Spleen (tissue), 11 donors: ENCODE results near the gene EBF4. TPM values are rescaled to one million over a fixed set of nuclear protein-coding genes. Genes with fewer than 3 reads are reported as not detected.

Experiments used
- DNase-seq: peaks from one replicate; pipeline ENCODE4 v3.0.0-alpha.2; 2020
- H3K27ac ChIP-seq, 8 donors: fragments of 200-600 bp; sonication (generic) in 7 of 8; 1 replicate in 4 of 8; 2 replicates in 4 of 8; pipeline versions ENCODE4 v1.5.0 to v1.8.0; 2016 to 2021; ENCODE audit warnings: inconsistent platforms in 4 of 8, mild to moderate bottlenecking in 4 of 8, moderate library complexity in 1 of 8
- H3K27me3 ChIP-seq, 7 donors: fragments of 200-600 bp; sonication (generic) in 6 of 7; replicated peaks in 1 of 7; 1 replicate in 4 of 7; 2 replicates in 3 of 7; pipeline versions ENCODE4 v1.5.0 to v1.8.0; 2016 to 2021; ENCODE audit warnings: inconsistent platforms in 3 of 7, mild to moderate bottlenecking in 1 of 7
- H3K36me3 ChIP-seq, 6 donors: fragments of 200-600 bp; sonication (generic) in 5 of 6; 1 replicate in 4 of 6; 2 replicates in 2 of 6; pipeline versions ENCODE4 v1.5.0 to v1.8.0; 2016 to 2021; ENCODE audit warnings: inconsistent platforms in 2 of 6
- H3K4me1 ChIP-seq, 6 donors: fragments of 200-600 bp; sonication (generic) in 5 of 6; 1 replicate in 3 of 6; 2 replicates in 3 of 6; pipeline versions ENCODE4 v1.5.0 to v1.8.0; 2016 to 2021; ENCODE audit warnings: inconsistent platforms in 3 of 6
- H3K4me3 ChIP-seq, 8 donors: fragments of 200-600 bp; sonication (generic) in 7 of 8; 1 replicate in 4 of 8; 2 replicates in 4 of 8; pipeline versions ENCODE4 v1.5.0 to v1.8.0; 2016 to 2021; ENCODE audit warnings: inconsistent platforms in 4 of 8, mild to moderate bottlenecking in 4 of 8, moderate library complexity in 2 of 8
- H3K9me3 ChIP-seq, 8 donors: fragments of 200-600 bp; sonication (generic) in 7 of 8; 1 replicate in 4 of 8; 2 replicates in 4 of 8; pipeline versions ENCODE4 v1.5.0 to v1.8.0; 2016 to 2021; ENCODE audit warnings: inconsistent platforms in 4 of 8
- POLR2A ChIP-seq, 3 donors: fragments of 450-650 bp; IDR thresholded peaks; one replicate each; pipeline ENCODE4 v1.5.1; 2017; ENCODE audit warnings: antibody characterized with exemption in 3 of 3, mild to moderate bottlenecking in 1 of 3
- POLR2AphosphoS5 ChIP-seq, 3 donors: sonication (generic); formaldehyde crosslinking; IDR thresholded peaks; one replicate each; pipeline ENCODE4 v1.5.1; 2017; ENCODE audit warnings: antibody characterized with exemption in 3 of 3
- WGBS, 5 donors: extraction: QIAGEN DNeasy Blood & Tissue Kit in 3 of 5; methylation state at CpG; one replicate each; pipeline versions ENCODE4 v1.1.5 to v1.1.7; 2013 to 2018; 5-methylcytosine and 5-hydroxymethylcytosine counted together
- intact Hi-C: fragments of 100-400 bp; cut with DNase I; formaldehyde crosslinking; loops from one replicate; pipeline ENCODE4 v1.15.0; 2023; ENCODE audit warnings: low total_unique reads
- polyA plus RNA-seq, 3 donors: library from polyadenylated mRNA; stranded (reverse); fragments of 200-250 nt; gene quantifications; one replicate each; pipeline ENCODE4 v1.2.1, GENCODE V29; 2013
- total RNA-seq, 7 donors: library from RNA; depleted of rRNA in 3 of 7; stranded (reverse); fragments of >200 nt in 3 of 7; fragmentation: NEBNext Ultra II Directional in 4 of 7; extraction: Animal tissue kit (Norgen Biotek cat#: 25700) in 4 of 7; gene quantifications; one replicate each; pipeline versions ENCODE4 v1.1.0 to v1.2.1, GENCODE V29; 2016 to 2021
- TF ChIP-seq, protein P1 (sequence below), 11 experiments: fragments of 200-600 bp in 7 of 11; fragments of 450-650 bp in 4 of 11; sonication (generic) in 4 of 11; IDR thresholded peaks in 8 of 11; conservative IDR thresholded peaks in 3 of 11; 1 replicate in 7 of 11; 2 replicates in 4 of 11; pipeline versions ENCODE4 v1.4.0 to v1.8.0; 2016 to 2021; ENCODE audit warnings: antibody characterized with exemption in 11 of 11, inconsistent platforms in 4 of 11, mild to moderate bottlenecking in 1 of 11
- donor health status: healthy with polysubstance abuse.
- donor health status: DM: no; HTN: no; CAD: no; lungs with moderate emphysema.
- donor health status: DM: no; HTN: no; CAD: no.
- donor health status: Bipolar disorder and iron deficiency.
- donor health status: healthy.
- donor health status: DM: no; HTN: no; CAD: no.
- donor health status: DM: yes; HTN: yes; CAD: no.

EBF4 gene
- total and polyA plus RNA-seq, 10 donors = 2.5 to 19.2 (median 6.4) TPM

DNA sequence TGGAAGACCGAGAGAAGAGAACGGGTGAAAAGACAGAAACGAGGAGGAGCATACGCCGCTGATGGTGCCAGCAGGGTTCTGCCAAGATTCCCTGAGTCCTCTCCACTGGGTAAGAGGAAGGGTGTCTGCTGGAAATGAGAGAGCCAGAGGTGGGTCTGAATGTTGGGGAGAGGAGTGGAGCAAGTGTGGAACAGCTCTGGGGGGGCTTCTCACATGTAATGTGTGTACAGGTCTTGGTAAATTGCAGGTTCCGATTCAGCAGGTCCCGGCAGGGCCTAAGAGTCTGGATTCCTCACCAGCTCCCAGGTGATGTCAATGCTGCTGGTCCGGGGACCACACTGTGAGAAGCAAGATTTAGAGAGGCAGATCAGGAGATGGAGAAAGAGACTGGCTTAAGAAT, 1.5 kb upstream of the EBF4 start:
- H3K36me3 ChIP-seq = no peaks in the 10 kb centered on the region
- H3K4me1 ChIP-seq = peaks cover 11 to 37% (median 27%) of the 10 kb centered on the region in 6 donors
- H3K27me3 ChIP-seq = peaks cover 0 to 87% (median 33%) of the 10 kb centered on the region in 7 donors
- TF ChIP-seq POLR2A (IDR thresholded peaks at IDR 0.05) (no peak), POLR2AphosphoS5 (IDR thresholded peaks at IDR 0.05) (no peak)
- TF ChIP-seq, protein P1, sequence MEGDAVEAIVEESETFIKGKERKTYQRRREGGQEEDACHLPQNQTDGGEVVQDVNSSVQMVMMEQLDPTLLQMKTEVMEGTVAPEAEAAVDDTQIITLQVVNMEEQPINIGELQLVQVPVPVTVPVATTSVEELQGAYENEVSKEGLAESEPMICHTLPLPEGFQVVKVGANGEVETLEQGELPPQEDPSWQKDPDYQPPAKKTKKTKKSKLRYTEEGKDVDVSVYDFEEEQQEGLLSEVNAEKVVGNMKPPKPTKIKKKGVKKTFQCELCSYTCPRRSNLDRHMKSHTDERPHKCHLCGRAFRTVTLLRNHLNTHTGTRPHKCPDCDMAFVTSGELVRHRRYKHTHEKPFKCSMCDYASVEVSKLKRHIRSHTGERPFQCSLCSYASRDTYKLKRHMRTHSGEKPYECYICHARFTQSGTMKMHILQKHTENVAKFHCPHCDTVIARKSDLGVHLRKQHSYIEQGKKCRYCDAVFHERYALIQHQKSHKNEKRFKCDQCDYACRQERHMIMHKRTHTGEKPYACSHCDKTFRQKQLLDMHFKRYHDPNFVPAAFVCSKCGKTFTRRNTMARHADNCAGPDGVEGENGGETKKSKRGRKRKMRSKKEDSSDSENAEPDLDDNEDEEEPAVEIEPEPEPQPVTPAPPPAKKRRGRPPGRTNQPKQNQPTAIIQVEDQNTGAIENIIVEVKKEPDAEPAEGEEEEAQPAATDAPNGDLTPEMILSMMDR (IDR thresholded peaks at IDR 0.05 in 8 of 11, conservative IDR thresholded peaks at IDR 0.05 in 3 of 11) = no peak
- H3K27ac ChIP-seq = no peak overlapping the region
- H3K4me3 ChIP-seq = no peak overlapping the region
- DNase-seq = no peak
- intact Hi-C loops = no loop called here
- no peaks in the 10 kb centered on the region for H3K9me3 ChIP-seq
- WGBS, 5 donors = 80 to 88% (median 84%) methylated on average over 8 of the region's 8 CpGs

- intact Hi-C loops = no loop called here
- Histone ChIP-seq H3K4me3 (peak overlapping the region in 5 of 8 donors; percentile 29 to 76 (median 51)), H3K36me3 (no peaks in the 10 kb centered on the region), H3K9me3 (no peaks in the 10 kb centered on the region), H3K27ac (peak overlapping the region in 5 of 8 donors; percentile 70 to 80 (median 72)), H3K27me3 (peaks cover 0 to 87% (median 35%) of the 10 kb centered on the region in 7 donors), H3K4me1 (peaks cover 11 to 37% (median 27%) of the 10 kb centered on the region in 6 donors)
- no peak for DNase-seq
- TF ChIP-seq, protein P1 (IDR thresholded peaks at IDR 0.05 in 8 of 11, conservative IDR thresholded peaks at IDR 0.05 in 3 of 11) = no peak
- TF ChIP-seq POLR2AphosphoS5 (IDR thresholded peaks at IDR 0.05) = no peak
- TF ChIP-seq POLR2A (IDR thresholded peaks at IDR 0.05) = no peak
- WGBS, 5 donors = 77 to 87% (median 81%) methylated on average over 10 of the region's 10 CpGs
Measured at GRCh38 chr20:2691663-2692035, 931 bp upstream of the EBF4 start.

- peaks cover 0 to 86% (median 35%) of the 10 kb centered on the region in 7 donors for H3K27me3 ChIP-seq
- H3K4me3 ChIP-seq = peak overlapping the region in 5 of 8 donors; percentile 12 to 76 (median 51)
- H3K27ac ChIP-seq = peak overlapping the region in 1 of 8 donors; percentile 80
- no peaks in the 10 kb centered on the region for H3K9me3 ChIP-seq
- intact Hi-C loops = no loop called here
- WGBS, 5 donors = 0 to 1% (median 1%) methylated on average over 4 to 64 of the region's 64 CpGs; no CpG with 5 or more reads in 1 of the 5 donors
- H3K4me1 ChIP-seq = peaks cover 9 to 33% (median 23%) of the 10 kb centered on the region in 6 donors
- no peaks in the 10 kb centered on the region for H3K36me3 ChIP-seq
- peak; percentile 72 for DNase-seq
- TF ChIP-seq POLR2AphosphoS5 (IDR thresholded peaks at IDR 0.05) (no peak), POLR2A (IDR thresholded peaks at IDR 0.05) (no peak)
- TF ChIP-seq, protein P1 (IDR thresholded peaks at IDR 0.05 in 8 of 11, conservative IDR thresholded peaks at IDR 0.05 in 3 of 11) = no peak
Measured at GRCh38 chr20:2692886-2693285, 306 bp downstream of the EBF4 start.

DNA sequence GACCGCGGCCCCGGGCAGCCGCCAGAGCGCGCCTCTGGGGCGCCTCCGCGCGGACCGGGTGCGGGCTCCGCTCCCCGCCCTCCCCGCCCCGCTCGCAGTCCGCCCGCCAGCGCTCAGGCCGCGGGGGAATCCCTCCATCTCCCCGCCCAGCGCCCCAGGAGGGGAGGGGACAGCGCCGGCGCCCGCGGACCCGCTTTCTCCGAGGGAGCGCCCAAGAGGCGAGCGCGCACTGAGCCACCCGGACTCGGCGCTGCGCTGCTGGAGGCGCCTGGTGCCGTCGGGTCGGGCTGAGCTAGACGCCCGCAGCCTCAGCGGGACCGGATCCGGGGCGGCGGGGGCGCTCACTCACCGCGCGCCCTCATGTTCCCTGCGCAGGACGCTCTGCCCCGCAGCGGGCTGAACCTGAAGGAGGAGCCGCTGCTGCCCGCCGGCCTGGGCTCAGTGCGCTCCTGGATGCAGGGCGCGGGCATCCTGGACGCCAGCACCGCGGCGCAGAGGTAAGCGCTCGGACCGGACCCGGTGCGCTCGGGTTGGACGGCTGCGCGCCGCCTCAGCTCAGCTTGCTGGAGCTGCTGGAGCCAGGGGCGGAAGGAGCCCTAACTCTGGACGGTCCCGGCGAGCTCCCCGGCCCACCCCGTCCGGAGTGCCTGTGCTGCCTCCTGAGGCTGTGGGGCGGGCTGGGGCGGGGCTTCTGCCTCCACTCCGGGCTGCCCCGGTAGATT, 867 bp downstream of the EBF4 start:
- no peak for DNase-seq
- intact Hi-C loops = no loop called here
- peak overlapping the region in 1 of 8 donors; percentile 80 for H3K27ac ChIP-seq

More for the DNA sequence above, 867 bp downstream of the EBF4 start:
- Histone ChIP-seq H3K36me3 (no peaks in the 10 kb centered on the region), H3K4me3 (peak overlapping the region in 7 of 8 donors; percentile 12 to 76 (median 49)), H3K9me3 (no peaks in the 10 kb centered on the region), H3K4me1 (peaks cover 5 to 27% (median 18%) of the 10 kb centered on the region in 6 donors), H3K27me3 (peaks cover 0 to 86% (median 35%) of the 10 kb centered on the region in 7 donors)
- WGBS, 5 donors = 4 to 13% (median 5%) methylated on average over 16 to 89 of the region's 89 CpGs
- TF ChIP-seq POLR2AphosphoS5 (IDR thresholded peaks at IDR 0.05) (no peak), POLR2A (IDR thresholded peaks at IDR 0.05) (no peak)
- TF ChIP-seq, protein P1 (IDR thresholded peaks at IDR 0.05 in 8 of 11, conservative IDR thresholded peaks at IDR 0.05 in 3 of 11) = no peak
